NCI-H1048 (cell line): Measurements from ENCODE around the gene FANCL.
"Not testable (repeated sequence)": the region's sequence is repeated elsewhere in the genome, so short reads cannot be mapped to it uniquely, and the experiment has no call there.

Experiments
- DNase-seq: peaks from one replicate; lab custom pipeline; 2025; lab: John Stamatoyannopoulos, UW

FANCL gene

GRCh38 chr2:58240670-58241545, at the start of gene FANCL:
TSS of gene FANCL (minus strand) at chr2:58241325. CDS start at chr2:58241313, 12 bp downstream.
- DNase-seq, result peak; percentile 87

DNA sequence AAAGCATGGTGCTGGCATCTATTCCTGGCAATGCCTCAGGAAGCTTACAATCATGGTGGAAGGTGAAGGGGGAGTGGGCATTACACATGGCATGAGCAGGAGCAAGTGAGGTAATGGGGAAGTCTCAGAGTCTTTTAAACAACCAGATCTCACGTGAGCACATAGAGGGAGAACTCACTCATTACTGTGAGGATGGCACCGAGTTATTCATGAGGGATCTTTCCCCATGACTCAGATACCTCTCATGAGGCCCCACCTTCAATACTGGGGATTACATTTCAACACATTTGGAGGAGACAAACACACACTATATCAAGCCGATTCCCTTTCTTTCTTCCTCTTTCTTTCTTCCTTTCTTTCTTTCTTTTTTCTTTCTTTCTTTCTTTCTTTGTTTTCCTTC, 47.9 kb upstream of the FANCL start:
- DNase-seq, result no peak

DNA sequence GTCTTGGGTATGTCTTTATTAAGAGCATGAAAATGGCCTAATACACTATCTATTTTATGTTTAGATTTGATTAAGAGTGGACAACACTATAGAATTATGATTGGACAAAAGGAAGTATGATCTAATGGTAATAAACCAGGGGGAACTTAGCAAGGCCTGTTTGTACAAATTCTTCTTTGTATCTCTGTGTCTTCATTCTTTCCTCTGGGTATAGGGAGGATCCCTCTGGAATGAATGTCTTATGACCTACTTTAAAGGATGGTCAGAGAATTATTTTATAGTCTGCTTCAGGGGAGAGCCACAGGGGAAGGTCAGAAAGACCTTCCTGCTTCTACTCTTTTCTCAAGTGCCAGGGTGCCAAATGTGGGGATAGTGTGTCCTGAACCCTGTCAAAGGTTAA, 42.8 kb upstream of the FANCL start:
- no peak for DNase-seq

DNA sequence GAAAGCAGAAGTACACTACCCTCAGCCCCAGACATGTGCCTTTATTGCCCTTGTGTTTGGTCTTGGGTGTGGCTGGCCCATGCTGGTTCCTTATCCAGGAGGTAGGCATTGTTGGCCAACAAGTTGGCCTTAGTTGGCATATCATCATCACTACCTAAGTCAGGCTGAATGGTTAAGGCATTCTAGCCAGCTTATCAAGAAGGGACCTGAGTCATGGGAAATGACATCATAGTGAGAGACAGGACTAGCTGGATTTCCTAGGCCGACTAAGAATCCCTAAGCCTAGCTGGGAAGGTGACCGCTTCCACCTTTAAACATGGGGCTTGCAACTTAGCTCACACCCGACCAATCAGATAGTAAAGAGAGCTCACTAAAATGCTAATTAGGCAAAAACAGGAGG, 34.0 kb upstream of the FANCL start:
- not testable (repeated sequence) for DNase-seq

DNA sequence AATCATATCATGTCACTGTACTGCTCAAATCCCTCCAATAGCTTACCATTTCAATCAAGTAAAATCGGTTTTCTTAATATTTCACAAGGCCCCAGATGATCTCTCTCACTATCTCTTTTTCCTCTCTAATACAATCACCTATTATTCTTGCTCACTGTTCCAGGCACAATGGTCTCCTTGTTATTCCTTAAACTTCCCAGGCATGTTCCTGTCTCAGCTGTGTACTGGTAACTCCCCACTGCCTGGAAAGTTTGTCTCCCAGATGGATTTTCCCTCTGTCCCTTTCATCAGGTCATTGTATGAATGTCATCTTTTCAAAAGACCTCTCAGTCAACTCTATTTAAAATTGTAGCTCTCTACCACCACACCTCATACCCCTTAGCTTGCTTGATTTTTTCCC, 30.7 kb upstream of the FANCL start:
- DNase-seq, result no peak

DNA sequence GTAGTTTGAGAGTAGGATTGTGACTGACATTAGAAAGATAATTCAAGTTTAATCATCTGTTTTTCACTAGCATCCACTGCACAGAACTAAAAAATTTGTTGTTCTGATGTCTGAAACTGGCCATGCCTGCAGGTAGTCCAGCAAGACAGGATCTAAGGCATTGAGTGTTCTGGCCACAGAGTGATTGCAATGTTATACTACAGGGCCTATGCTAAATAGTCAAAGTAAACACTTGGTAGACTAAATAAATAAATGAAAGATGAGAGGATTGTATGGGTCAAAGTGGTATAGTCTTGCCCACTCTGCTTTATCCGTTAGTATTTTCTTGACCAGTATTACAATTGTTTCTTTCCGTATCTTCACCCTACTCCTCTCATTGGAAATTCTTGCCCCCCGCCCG, 27.6 kb upstream of the FANCL start:
- DNase-seq, result no peak

DNA sequence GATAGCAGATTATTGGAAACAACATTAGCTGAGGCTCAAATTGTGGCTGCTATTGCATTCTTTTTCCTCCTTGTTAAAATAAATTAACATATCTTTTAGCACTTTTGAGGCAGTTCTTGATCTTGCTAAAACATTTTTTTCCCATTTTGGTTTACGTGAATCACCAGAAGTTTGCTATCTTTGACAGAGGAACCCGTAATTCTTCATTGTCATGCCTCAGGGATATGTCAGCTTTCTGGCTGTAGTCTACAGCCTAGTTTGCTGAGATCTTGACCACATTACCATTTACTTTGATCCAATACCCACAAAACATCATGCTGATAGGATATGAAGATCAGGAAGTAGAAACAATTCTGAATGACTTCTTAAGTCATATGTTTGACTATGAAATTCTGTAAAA, 25.1 kb upstream of the FANCL start:
- no peak for DNase-seq

- DNase-seq, result no peak
Measured at GRCh38 chr2:58261209-58261608, 20.1 kb upstream of the FANCL start.

- not testable (repeated sequence) for DNase-seq
Measured at GRCh38 chr2:58258456-58258855, 17.3 kb upstream of the FANCL start.

DNA sequence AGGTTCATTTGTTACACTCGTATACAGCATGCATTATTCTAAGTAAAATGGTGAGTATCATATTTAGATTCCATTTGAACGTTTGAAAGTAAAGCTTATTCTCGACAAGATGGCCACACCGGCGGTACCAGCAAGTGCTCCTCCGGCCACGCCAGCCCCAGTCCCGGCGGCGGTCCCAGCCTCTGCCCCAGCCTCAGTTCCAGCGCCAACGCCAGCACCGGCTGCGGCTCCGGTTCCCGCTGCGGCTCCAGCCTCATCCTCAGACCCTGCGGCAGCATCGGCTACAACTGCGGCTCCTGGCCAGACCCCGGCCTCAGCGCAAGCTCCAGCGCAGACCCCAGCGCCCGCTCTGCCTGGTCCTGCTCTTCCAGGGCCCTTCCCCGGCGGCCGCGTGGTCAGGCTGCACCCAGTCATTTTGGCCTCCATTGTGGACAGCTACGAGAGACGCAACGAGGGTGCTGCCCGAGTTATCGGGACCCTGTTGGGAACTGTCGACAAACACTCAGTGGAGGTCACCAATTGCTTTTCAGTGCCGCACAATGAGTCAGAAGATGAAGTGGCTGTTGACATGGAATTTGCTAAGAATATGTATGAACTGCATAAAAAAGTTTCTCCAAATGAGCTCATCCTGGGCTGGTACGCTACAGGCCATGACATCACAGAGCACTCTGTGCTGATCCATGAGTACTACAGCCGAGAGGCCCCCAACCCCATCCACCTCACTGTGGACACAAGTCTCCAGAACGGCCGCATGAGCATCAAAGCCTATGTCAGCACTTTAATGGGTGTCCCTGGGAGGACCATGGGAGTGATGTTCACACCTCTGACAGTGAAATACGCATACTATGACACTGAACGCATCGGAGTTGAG, 10.4 kb upstream of the FANCL start:
- not testable (repeated sequence) for DNase-seq

GRCh38 chr2:58241546-58241864, 380 bp upstream of the FANCL start:
- no peak for DNase-seq

DNA sequence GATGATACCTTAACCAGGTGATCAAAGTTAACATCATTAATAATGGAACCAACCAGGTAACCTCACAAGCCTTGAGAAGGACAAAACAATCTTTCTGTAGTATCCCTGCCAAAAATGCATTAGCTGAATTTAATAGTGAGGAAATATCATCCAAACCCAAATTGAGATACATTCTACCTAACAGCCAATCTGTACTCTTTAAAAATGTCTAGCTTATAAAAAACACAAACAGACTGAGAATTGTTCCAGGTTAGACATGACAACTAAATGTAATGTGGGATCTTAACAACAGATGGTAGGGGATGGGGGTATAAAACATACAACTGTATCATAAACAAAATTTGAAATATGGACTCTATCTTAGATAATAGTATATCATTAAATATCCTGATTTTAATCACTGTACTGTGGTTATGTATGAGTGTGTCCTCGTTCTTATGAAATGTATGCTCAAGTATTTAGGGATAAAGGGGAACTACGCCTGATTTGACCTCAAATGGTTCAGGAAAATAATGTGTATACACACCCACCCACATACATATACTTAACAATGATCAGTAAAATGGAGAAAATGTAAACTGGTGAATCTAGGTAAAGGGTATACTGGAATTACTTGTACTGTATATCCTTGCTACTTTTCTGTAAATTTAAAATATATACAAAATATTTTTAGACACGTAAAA, 1.7 kb downstream of the FANCL start:
- DNase-seq, result no peak

DNA sequence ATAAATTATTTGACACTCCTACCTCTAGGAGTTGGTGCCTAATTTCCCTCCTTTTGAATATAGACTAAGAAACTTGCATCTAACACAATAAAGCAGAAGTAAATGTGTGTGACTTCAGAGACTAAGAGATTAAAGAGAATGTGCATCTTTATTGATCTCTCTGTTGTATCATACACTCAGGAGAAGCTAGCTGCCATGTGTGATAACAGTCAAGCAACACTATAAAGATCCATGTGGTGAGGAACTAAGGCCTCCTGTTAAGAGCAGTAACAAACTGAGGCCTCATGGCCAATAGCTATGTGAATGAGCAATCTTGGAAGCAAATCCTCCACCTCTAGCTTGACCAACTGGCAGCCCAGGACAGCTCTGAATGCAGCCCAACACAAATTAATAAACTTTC, 3.4 kb downstream of the FANCL start:
- no peak for DNase-seq

DNA sequence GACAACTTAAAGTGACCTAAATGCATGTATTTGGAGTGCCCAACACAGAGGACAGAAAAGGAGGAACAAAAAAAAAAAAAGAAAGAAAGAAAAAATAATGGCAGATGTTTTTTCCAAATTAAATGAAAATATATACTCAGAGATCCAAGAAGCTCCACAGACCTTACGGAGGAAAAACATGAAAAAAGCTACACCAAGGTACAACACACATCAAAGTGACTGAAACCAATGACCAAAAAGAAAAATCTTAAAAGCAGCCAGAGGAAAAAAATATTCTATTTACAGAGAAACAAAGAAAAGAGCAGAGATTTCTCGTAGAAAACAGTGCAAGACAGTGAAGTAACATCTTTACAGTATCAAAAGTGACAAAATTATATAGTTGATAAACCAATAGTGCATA, 5.1 kb downstream of the FANCL start:
- no peak for DNase-seq

DNA sequence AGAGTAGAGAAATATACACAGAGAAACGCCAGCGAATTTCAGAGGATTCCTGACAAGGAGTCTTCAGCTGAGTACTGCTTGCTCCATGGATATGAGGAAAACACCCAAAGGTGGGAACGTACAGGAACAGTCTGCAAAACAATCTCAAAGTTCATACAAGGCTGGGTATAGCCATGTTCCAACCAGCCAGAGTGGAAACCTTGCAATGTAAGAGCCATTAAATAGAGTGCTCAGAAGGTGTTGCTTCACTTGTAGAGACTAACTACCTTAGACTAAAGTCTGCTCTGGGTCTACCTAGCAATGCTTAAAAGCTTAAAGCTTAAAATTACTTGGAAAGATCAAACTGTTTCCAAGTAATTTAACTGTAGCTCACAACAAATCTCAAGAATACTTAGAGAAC, 6.0 kb downstream of the FANCL start:
- no peak for DNase-seq

- DNase-seq, result no peak
Measured at GRCh38 chr2:58228299-58228698, 12.8 kb downstream of the FANCL start.

GRCh38 chr2:58227171-58227917, 13.8 kb downstream of the FANCL start:
- DNase-seq, result no peak

DNA sequence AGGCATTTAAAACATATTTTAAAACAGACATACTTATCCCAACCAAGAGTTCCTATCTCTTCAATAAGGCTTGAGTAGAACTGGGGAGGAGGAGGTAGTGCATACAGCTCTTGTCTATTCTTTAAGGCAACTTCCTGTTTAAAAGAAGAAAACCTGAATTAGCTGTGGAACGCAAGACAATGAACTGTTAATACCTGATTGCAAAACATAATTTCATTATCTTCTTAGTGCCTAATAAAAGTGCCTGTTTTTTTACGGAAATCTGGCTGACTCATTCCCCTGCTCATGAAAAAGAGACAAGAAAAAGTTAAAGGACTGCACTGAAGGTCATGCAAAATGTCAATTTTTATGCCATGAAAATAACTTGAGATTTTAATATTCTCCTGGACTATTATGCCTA, 19.2 kb downstream of the FANCL start:
- no peak for DNase-seq

- DNase-seq, result no peak
Measured at GRCh38 chr2:58215429-58215828, 25.7 kb downstream of the FANCL start.

DNA sequence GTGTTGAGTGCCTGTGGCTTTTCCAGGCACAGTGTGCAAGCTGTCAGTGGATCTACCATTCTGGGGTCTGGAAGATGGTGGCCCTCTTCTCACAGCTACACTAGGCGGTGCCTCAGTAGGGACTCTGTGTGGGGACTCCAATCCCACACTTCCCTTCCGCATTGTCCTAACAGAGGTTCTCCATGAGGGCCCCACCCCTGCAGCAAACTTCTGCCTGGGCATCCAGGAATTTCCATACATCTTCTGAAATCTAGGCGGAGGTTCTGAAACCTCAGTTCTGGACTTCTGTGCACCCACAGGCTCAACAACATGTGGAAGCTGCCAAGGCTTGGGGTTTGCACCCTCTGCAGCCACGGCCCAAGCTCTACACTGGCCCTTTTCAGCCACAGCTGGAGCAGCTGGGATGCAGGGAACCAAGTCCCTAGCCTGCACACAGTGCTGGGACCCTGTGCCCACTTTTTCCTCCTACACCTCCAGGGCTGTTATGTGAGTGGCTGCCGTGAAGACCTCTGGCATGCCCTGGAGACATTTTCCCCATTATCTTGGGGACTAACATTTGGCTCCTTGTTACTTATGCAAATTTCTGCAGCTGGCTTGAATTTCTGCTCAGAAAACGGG, 30.1 kb downstream of the FANCL start:
- DNase-seq, result not testable (repeated sequence)

- DNase-seq, result no peak
Measured at GRCh38 chr2:58207189-58207588, 33.9 kb downstream of the FANCL start.
